ENCODE measurements around the gene GPR132.

The GPR132 gene

DNA sequence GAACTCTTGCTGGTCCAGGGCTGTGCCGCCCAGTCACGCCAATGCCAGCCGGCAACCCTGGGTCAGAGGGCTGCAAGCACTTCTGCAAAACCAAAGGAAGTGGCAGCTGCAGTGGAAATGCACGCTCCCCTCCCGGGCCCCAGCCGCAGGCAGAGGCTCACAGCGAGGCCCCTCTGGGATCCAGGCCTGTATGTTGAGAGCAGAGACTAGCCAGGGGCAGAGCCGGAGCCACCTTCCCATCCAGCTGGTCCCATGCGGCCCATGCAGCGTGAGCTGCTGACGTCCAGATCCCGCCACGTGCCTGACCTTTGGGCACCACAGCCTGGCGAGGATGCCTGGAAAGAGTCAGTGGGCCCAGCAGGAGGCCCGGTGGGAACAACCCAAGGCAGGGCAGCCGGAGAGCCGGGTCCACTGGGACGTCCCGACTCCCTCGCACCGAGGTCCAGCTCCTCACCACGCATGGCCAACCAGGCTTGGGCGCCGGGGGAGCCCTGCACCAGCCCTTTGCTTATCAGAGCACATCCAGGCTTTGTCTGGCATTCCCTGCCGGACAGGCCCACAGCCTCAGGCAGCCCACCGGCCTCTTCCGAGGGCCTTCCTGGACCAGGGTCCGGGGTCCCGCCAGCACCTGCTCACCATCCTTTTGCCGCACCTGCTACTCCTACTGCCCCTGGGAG lies 4.3 kb downstream of the GPR132 start:
- peak in 1 of 5 experiments; percentile 78 for DNase-seq

DNA sequence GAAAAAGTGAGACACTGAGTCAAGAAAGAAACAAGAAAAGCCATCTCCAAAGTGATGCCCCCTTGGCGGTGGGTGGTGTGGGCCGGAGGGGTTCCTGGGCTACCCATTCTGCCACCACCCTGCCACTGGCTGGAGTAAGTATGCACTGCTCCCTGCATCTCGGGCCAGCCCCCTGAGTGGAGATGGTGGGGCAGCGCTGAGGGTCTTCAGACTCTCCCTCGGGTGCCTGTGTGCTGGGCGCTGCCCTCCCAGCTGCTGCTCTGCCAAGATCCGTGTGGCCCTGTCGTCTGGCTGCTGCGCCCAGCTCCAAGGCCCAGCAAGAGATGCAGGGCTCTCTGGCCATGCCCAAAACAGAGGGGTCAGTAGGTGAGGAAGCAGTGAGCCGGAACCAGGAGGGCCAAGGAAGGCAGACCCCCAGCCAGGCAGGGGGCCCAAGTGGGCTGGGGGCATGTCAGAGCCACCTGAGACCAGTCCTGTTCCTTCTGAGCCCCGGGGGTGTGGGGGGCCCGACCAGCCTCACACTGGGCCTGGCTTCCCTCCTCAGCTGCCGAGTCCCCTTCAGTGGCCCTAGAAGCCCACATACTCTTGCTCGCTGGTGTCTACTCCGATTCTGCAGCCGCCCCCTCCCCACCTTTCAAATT lies 5.2 kb downstream of the GPR132 start:
- no peak for DNase-seq

DNA sequence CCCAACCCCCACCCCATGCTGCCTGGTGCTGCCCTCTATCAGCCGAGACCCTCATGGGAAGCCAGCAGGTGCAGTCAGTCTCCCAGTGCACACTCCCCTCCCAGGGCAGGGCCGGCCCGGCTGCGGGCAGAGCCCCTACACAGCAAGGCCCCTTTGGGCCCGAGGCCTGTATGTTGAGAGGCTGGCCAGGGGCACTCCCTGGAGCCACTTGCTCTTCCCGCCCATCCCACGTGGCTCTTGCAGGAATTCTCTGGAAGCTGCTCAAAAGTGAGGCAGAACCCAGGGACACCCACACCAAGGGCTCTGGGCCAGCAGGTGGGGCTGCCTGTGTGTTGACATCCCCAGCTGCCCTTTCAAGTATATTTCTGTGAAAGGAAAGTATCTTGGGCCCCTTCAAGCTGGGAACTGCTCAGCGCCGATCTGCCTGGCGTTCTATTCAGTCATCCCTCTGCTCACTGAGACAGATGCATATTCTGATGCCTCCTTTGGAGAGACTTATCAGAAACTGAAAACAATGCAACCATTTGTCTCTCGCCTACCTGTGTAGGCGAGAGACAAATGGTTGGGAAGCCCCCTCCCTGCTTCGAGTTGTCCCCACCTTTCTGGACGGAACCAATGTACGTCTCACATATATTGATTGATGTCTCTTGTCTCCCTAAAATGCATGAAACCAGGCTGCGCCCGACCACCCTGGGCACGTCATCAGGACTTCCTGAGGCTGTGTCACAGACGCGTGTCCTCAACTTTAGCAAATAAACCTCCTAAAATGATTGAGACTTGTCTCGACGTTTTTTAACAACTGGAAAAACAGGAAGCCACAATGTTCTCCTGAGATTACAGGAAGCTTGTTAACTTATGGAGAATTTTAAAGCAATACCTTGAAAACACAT lies 6.0 kb downstream of the GPR132 start:
- peak in 3 of 5 experiments; percentile 58 to 82 (median 68) for DNase-seq

DNA sequence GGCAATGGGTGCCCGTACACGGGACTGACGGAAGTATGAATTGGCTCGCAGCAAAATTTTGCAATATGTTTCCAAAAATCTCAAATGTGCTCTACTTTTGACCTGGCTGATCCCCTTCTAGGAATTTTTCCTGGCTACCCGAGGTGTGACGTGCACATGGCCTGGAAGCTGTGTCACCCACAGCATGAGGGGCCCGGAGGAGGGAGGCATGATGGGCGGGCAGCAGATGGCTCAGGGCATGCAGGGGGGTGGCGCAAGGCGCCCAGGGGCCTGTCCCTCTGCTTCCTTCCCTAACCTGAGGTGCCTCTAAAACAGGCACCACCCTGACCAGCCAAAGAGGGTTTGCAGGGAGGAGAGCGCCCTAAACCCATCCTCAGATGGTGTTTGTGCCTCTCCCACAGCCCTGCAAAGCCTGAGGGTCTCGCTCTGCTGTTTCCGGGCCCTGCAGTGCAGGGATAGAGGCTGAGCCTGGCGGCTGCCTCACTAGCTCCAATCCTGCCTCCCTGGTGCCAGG lies 6.7 kb downstream of the GPR132 start:
- no peak for DNase-seq

DNA sequence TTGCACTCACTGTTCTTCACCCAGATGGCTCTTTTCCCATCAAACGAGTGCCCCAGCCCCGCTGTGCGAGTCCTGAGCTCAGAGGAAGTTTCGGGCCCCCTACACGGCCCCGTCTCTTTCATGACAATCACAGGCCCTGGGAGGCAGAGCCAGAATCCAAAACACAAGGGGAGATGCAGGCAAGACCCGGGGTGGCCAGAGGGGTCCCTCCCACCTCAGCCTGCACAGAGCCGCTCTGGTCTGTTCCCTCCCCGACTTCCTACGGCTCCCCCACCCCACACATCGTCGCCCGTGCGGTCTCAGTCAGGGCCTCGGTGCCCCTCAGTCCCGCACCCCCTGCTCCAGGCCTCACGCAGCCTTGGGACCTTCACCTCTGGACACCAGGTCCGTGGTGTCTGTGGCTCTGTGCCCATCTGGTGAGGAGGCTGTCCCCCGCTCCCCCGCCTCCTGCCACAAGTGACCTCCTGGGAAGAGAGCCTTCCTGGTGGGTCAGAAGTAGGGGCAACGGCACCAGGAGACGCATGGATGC lies 8.9 kb downstream of the GPR132 start:
- DNase-seq = no peak

DNA sequence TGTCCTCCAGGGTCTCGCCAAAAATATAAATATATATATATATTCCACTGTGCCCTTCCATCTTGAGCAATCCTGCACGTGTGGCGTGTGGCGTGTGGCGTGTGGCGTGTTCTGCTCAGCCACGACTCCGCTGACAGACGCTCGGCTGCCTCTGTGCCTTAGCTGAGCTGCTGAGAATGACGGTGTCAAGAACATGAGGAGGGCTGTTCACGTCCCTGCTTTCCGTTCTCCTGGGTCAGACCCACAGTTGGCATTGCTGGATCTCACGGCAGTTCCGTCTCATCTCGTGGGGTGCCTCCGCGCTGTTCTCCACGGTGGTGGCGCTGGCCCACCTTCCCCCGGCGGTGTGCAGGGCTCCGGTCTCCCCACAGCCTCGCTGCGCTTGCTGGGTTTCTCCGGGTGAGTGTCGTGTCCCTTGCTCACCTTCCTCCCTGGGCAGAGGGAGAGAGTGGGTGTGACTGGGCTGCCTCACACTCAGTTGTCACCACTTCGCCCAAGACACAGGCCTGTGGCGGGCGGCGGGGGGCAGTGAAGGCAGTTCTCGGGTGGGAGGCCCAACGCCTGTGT lies 9.4 kb downstream of the GPR132 start:
- DNase-seq = no peak

DNA sequence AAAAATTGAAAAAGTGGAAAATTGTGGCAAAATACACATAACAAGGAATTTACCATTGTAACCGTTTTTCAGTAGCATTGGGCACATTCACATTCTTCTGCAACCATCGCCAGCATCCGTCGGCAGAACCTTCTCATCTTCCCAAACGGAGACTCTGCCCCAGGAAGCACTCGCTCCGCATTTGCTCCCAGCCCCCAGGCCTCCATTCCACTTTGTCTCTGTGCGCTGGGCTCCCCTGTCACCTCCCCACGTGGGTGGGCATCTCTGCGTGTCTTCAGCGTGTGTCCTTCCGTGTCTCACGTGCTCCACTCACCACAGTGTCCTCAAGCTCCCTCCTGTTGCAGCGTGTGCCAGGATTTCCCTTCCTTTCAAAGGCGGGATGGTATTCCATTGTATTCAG lies 9.9 kb downstream of the GPR132 start:
- no peak for DNase-seq

DNA sequence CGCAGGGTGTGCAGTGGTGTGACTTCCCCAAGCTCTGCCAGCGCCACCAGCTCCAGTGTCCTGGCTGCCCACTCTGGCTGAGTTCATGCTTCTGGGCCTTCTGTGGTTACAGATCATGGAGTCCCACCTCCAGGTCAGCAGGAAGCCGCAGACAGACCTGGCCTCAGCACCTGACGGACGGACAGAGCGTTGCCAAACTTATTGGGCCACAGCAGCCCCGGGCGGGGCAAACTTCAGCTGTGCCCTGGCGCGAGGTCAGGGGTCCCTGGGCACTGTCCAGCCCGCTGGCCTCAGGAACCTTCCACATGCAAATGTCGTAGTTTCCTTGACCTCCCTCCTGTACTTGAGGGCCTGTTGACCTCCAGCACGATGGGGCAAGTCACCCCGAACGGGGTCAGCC lies 11.2 kb downstream of the GPR132 start:
- no peak for DNase-seq

DNA sequence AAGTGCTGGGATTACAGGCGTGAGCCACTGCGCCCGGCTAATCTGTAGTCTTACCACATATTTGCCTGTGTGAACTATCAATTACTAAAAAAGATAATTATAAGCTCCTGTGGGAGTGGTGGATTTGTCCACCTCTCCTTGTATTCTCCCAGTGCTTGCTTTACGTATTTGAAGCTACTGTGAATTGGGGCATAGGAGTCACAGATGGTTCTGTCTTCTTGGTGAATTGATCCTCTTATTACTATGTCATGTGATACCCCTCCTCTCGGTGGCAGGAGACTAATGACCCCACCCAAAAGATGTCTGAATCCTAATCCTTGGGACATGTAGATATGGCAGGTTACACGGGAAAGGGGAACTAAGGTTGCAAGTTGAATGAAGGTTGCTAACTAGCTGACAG lies 11.8 kb downstream of the GPR132 start:
- DNase-seq = no peak

DNA sequence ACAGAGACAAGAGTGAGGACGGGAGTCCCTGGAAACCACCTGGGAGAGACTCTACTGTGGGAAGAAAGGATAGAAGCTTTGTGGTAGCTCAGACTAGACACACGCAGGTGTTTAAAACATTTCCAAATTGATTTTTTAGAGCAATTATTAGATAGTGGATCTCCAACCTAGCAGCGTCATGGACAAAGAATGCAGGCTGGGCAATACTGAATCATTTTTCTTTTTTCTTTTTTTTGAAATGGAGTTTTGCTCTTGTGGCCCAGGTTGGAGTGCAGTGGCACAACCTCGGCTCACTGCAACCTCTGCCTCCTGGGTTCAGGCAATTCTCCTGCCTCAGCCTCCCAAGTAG lies 13.1 kb downstream of the GPR132 start:
- no peak for DNase-seq

DNA sequence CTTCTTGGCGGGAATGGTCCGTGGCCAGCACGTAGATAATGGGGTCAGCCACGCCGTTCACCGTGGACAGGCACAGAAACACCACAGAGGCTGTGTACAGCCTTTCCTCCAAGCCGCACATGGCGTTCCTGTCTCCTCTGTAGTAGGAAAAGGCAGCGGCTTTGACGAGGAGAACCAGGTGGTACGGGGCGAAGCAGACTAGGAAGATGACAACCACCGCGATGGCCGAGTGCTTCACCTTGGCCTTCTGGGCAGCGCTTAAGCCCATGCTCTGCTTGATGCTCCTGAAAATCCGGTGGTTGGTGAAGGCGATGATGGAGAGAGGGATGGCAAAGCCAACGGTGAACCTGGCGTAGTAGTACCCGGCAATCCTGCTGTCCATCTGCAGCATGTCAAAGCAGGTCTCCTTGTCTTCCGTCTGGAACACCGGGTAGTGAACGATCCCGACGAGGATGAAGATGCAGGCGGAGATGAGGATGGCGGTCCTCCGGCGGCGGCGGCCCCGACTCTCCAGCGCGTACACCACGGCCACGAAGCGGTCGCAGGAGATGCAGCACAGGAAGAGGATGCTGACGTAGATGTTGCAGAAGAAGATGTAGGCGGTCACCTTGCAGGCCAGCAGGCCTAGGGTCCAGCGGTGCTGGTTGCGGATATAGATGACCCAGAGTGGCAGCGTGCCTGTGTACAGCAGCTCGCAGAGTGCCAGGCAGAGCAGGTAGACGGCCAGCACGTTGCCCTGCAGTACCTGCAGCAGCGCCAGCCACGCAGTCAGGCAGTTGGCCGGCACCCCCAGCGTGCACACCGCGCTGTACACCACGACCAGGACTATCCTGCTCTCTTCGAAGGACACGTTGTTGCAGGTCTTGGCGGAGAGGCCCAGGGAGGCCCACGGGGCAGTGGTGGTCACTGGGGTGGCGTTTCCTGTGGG lies 13.8 kb downstream of the GPR132 start:
- no peak for DNase-seq

DNA sequence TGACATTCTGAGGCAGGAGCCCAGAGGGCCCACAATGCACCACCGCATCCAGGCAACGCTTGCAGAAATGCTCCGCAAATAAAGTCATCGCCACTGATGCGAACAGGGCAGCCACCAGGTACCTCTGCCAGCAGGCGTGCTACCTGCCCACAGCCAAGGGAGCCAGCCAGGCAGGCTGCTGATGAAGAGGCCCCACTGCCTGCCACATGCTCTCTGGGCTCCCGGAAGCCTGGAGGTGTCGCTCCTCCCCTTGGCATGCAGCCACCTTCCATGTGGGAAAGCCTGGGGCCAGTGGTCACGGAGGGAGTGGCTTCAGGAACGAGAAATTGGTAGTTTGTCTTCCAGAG lies 14.7 kb downstream of the GPR132 start:
- no peak for DNase-seq

DNA sequence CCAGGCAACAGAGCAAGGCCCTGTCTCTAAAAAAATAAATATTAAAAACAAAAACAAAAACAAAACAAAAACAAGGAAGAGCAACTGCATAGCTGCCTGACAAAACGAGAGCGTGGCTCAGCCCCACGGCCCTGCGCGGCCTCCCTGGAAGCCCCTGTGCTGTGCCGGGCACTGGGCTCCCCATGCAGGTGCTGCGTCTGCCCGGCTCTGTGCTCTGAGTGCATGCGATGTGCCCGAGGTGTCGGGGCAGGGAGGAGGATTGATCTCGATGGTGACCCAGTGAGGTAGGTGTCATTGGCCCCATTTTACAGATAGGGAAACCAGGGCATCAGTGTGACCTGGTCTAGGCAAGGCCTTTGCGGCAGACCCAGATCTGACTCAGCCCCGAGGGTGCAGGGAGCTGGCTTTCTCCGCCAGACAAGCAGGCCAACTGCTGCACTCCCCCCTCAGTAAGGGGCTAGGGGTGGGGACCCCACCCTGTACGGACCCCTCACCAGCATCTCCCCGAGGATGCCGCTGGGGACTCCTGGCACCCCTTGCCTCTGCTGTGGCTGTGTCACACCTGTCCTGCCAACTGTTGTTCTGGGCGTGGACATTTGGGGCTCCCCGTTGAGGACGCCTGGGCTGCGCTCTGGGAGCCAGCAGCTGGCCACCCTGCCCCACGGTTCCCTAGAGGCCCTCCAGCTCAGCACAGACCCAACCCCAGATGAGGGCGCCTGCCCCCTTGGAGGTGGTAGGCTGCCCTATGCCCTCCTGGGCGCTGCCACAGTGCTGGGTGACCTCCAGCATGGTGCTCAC lies 15.3 kb downstream of the GPR132 start:
- no peak for DNase-seq

DNA sequence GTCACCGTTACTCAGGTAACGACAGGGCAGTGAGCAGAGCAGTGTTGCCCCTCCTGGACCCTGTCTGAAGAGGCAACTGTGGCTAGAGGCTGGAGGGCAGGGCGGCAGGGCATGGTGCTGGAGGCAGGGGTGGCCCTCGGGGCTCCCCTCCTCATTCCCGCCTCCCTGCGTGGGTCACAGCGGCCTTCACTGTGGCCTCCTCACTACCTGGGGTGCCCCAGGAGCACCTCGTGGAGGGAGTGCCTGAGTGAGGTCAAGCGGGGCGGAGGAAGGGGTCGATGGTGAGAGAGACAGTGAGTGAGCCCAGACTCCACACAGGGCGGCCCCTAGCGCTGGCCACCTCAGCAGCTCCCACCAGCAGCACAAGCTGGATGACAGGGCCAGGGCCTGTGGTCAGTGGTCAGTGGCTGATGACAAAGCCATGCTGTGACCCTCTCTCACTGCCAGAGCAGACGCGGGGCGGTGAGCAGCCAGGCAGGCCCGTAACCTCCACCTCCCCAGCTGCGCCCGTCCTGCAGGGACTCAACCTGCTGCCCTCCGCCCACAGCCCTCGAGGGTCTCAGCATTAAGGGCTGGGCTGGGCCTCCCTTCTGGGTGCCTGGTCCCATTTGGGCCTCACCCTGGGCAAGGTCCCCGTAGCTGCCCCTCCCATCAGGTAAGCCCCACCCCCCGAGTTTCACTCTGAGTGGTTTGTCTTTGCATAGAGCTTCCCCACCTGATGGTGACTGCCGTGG lies 17.8 kb downstream of the GPR132 start:
- no peak for DNase-seq

DNA sequence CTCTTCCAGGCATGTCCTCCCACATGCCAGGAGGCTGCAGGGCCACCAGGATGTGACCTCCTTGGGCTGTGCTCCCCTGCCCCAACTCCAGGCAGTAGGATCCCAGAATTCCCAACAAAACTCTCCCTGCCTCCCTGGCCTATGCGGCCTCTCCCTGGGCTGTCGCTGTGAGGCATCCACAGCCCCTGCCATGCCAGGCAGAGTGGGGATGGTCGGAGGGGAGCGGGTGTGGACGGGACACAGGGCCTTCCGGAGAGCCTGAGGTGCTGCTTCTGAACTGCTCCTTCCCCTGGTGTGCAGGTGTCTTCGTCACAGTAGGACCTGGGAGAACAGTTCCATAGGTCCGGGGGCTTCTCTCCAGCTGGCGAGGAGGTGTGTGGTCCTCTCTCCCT lies 18.3 kb downstream of the GPR132 start:
- DNase-seq = no peak

DNA sequence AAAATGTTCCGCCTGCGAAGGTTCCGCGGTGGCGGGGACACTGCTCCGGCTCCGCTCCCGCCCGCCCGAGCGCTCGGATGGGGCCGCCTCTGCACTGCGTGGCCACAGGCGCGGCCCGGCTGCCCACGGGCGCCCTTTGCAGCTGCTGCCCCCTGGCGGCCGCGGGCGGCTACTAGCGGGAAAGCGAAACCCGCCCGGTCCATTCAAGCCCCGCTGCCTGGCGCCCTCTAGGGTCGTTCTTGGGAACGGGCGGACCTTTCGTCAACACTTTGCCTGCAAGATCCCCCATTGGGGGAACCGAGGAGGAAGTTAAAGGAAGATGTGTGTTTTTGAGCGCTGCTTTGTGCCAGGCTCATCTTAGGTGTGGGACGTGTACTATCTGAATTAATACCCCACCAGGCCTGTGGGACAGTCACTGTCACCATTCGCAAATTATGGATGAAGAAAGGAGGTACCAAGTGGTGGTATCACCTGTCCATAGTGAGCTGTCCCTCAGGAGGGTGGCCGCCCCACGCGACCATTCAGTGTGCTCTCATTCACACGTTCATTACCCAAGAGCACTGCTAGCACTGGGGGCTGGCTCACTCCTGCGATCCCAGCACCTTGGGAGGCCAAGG lies 19.4 kb downstream of the GPR132 start:
- DNase-seq = peak; percentile 81 to 90 (median 89)

DNA sequence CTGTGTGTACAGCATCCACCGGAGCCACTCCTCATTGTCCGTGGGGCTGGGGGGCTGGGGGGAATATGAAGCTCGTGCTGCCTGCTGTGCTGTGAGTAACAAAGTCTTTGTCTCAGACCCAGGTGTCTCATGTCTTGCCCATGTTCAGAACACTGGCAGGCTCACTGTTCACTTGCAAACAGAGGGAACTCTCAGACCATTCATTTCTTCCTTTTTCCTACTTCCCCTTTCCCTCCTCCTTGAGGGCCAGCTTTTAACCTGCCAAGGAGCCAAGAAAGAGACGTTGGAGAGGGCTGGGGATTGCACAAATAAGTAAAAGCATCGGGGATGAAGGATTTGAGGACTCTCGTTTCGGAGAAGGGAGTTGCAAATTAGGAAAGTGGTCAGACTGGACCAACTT lies 21.6 kb downstream of the GPR132 start:
- DNase-seq = no peak

DNA sequence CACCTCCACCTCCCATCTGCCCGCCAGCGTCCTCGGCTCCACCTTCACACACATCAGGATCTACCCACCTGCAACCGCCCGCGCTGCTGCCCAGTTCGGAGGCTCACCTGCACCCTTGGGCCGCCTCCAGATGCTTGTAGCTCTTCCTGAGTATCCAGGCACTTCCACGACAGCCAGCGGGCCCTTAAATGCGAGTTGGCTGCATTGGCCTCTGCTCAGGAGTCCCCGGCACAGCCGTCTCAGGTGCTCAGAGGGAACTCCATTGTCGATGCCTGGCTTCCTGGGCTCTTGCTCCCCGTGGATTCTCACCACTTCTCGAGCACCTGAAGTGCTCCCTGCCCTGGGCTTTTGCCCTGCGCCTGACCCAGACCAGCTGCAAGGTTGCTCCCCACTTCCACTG lies 22.4 kb downstream of the GPR132 start:
- DNase-seq = no peak

DNA sequence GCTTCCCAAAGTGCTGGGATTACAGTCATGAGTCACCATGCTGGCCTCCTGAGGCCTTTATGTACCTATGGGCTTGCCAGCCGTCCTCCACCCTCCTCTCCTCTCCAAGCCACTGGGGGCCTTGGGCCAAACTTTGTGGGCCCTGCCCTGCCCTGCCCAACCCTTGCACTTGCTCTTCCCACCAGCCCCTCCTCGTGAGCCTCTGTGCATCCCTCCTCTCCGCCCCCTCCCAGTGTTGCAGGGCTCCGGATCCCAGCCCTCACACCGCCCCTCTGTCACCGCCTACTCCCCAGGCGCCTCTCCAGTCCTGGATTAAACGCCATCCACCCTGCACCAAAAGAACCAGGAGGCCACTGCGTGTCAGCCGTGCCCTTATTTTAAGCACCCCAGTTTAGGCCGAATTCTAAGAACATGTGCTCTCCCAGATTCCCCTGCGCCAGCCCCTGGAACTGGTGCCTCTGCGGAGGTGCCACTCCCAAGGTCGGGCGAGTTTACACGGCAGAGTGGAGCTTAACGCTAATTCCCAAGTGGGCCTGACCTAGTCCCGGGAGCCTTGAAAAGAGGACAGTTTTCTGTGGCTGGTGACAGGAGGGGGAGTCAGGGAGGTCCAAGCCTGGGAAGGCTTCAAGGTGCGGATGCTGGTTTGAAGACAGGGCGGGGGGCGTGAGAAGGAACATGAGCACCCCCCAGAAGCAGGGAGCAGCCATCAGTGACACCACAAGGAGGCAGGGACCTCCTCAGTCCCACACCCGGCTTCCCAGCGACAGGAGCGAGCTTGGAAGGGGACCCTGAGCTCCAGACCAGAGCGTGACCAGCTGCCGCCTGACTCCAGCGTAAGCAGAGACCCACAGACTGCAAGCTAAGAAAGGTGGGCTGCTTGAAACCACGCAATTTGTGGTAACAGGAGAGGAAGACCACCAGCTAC lies 23.1 kb downstream of the GPR132 start:
- no peak for DNase-seq

All from T-helper 2 cell (primary cell).